ENCODE results near the gene U2SURP.
A peak's percentile ranks its signal among the peaks of the same experiment; 100 is the strongest.
"Not testable (repeated sequence)": the region's sequence is repeated elsewhere in the genome, so short reads cannot be mapped to it uniquely, and the experiment has no call there.

The U2SURP gene

DNA sequence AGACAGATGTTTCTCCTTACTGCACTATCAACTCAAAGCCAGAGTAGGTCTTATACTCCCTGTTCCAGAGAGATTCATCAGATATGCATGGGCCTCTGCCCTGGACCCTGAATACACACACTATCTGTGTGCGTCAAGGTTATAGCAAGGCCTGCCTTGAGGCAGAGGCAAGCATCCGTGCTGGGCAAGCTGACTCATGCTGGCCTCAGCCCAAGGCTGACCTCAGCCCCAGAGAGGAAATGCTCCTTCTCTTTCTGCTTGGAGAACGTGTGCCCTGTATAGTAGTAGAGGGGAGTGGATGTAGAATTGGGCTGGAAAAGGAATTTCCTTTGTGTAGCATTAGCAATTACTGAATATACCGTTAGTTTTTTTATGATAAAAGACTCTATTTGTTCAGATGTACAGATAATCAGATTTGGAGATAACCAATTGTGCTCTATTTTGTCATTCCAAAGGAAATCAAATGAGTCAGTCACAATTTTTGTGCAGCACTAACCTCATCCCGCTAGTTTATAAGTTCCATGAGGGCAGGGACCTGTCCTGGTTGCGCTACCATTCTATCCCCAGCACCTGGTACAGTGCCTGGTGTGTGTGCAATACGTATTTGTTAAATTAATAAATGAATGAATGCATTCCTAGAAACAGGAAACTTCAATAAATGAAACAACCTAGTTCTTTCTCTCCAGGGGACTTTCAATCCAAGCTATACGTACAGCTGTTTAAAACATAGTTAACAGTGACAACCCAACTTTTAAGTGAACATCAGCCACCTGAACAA lies 24.6 kb upstream of the U2SURP start:
- DNase-seq (ENCODE audit: low spot score), result no peak

DNA sequence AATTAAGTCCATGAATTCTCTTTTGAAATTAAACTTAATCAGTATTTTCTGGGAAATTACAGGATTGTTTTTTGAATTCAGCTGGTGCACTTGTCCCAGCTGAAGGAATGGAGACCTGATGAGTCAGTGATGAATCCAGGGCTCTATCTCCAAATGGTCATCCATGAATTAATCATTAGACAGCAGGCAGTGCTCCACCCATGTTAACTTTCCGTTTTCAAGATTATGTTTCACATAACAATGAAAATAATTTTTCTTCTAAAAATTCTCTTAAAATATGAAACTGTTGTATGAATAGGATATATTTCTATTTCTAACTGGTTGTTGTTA lies 24.0 kb upstream of the U2SURP start:
- DNase-seq (ENCODE audit: low spot score), result no peak

DNA sequence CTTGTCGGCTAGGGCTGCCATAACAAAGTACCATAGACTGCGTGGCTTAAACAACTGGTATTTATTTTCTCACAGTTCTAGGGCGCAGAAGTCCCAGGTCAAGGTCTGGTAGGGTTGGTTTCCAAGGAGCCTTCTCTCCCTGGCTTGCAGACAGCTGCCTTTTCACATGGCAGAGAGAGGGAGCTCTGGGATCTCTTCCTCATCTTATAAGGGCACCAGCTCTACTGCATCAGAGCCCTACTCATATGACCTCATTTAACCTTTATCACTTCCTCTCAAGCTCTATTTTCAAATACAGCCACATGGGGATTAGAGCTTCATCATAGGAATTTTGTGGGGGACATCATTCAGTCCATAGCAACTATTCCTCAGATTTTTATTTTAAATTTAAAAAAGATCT lies 20.3 kb upstream of the U2SURP start:
- no peak for DNase-seq (ENCODE audit: low spot score)

DNA sequence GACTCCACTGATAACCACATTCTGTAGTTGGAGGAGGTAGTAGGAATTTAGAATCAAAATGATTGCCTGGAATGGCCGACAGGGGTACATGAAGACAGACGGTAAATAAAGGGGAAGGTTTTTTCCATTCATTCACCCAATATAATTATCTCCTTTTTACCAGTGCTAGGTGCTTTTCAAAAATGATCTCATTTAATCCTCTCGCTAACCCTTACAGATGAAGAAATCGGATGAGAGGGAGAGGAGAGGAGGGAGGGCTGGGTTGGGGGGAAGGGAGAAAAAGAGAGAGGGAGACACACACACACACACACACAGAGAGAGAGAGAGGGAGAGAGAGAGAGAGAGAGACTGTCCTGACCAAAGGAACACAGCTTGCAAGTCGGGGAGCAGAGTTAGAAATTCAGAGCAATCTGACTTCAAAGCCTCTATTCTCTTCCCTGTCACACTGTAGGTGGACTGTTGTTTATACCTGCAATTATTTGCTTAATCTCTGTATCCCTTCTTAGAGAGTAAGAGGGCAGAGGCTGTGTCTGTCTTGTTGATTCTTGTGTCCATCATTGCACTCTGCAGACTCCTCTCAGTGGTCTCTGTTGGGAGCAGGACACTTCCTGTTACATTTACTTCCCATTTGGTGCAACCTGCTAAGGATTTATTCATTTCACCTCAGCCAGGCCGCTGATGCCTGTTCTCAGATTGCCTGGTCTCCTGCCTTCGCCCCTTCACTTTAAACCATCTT lies 19.2 kb upstream of the U2SURP start:
- DNase-seq (ENCODE audit: low spot score), result no peak

DNA sequence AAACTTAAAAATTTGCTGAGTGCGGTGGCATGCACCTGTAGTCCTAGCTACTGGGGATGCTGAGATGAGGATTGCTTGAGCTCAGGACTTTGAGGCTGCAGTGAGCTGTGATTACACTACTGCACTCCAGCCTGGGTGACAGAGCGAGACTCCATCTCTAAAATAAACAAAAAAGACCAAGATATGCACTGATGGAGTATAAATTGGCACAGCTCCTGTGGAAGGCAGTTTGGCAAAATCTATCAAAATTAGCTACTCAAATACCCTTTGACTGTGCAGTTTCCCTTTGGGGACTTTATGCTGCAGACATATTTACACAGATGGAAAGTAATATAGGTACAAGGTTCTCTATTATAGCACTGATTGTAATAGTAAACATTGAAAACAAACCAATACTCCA lies 18.1 kb upstream of the U2SURP start:
- no peak for DNase-seq (ENCODE audit: low spot score)

- DNase-seq (ENCODE audit: low spot score), result no peak
These were observed 17.1 kb upstream of the U2SURP start for GRCh38 chr3:142984255-142984654.

- DNase-seq (ENCODE audit: low spot score), result no peak
These were observed 14.2 kb upstream of the U2SURP start for GRCh38 chr3:142987080-142987700.

GRCh38 chr3:142987707-142988106 lies 13.7 kb upstream of the U2SURP start:
- no peak for DNase-seq (ENCODE audit: low spot score)

GRCh38 chr3:142988221-142988620 lies 13.1 kb upstream of the U2SURP start:
- not testable (repeated sequence) for DNase-seq (ENCODE audit: low spot score)

DNA sequence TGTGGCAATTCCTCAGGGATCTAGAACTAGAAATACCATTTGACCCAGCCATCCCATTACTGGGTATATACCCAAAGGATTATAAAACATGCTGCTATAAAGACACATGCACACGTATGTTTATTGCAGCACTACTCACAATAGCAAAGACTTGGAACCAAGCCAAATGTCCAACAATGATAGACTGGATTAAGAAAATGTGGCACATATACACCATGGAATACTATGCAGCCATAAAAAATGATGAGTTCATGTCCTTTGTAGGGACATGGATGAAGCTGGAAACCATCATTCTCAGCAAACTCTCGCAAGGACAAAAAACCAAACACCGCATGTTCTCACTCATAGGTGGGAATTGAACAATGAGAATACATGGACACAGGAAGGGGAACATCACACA lies 12.5 kb upstream of the U2SURP start:
- DNase-seq (ENCODE audit: low spot score), result not testable (repeated sequence)

DNA sequence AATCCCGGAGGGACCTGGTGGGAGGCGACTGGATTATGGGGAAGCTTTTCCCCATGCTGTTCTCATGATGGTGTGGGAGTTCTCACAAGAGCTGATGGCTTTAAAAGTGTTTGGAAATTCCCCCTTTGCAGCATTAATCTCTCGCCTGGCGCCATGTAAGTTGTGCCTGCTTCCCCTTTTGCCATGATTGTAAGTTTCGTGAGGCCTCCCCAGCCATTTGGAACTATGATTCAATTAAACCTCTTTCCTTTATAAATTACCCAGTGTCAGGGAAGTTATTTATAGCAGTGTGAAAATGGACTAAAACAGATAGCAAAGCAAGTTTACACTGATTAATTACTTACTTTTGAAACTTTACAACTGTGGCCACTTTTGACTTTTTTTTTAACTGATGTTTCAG lies 10.6 kb upstream of the U2SURP start:
- DNase-seq (ENCODE audit: low spot score), result no peak

DNA sequence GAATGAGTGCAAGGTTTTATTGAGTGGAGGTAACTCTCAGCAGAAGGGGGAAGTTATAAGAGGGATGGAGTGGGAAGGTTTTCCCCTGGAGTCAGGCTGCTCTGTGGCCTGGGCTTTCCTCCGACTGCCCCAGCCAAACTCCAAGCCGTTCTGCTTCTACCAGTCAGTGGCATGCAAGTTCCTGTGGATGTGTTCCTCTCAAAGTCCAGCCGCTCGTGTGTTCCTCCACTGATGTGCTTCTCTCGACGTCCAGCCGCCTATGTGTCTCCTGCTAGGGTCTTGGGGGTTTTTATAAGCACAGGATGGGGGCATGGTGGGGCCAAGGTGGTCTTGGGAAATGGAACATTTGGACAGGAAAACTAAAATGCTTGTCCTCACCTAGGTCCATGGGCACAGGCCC lies 9.0 kb upstream of the U2SURP start:
- DNase-seq (ENCODE audit: low spot score), result no peak

DNA sequence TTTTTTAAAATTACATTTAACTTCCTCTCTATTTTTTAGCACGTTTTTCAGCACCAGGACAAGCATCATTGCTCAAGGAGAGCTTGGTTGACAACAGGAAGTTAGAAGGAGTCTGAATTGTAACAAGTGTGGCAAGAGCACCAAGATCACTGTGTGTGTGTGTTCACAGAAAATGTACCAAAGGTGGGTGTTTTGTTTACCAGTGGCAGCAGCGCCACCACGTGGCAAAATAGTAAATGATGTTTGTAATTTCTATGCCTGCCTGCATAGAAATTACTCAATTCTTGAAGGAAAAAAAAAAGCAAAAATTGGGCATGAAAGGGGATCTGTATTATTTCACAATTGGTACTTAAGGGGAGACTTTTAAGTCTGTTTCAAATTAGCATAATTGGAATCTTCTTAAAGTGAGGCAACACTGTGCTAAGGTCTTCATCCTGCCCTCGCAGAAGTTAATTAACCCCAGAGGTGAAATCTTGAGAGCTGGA lies 7.4 kb upstream of the U2SURP start:
- DNase-seq (ENCODE audit: low spot score), result peak; percentile 66

DNA sequence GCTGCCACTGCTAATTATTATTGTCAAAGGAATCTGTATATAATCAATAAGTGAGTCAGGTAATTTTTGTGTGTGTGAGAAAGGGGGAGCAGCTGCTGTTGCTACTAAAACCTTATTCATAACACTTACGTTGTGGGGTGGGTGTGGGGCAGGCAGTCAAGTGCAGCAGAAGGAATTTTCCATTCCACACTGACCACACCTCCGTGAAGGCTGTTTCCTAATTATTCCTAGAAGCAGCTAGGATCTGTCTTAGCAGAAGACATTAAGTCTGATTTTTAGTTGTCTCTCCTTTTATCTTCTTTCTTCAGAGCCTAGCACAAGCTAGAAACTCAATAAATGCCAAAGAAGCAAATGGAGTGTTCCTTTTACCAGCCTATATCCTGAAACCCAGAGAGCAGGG lies 4.0 kb upstream of the U2SURP start:
- DNase-seq (ENCODE audit: low spot score), result no peak

GRCh38 chr3:142998439-142998838 lies 2.9 kb upstream of the U2SURP start:
- no peak for DNase-seq (ENCODE audit: low spot score)

DNA sequence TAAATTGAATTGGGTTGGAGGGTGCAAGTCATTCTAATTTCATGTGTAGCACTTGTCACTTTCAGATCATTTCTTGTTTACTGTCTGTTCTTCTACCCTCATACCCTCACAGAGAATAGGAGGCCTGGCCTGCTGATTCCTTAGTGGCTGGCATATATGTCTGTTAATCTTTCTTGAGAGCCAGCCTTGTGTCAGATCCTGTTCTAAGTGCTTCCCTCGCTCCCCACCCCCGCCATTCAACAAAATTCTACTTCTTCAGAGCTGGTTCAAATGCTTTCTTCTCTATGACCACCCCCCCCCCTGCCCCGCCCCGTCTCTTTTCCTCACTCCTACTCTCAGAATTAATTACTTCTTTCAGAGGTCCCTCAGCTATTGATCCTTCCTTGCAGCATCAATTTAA lies 1.5 kb upstream of the U2SURP start:
- DNase-seq (ENCODE audit: low spot score), result no peak

DNA sequence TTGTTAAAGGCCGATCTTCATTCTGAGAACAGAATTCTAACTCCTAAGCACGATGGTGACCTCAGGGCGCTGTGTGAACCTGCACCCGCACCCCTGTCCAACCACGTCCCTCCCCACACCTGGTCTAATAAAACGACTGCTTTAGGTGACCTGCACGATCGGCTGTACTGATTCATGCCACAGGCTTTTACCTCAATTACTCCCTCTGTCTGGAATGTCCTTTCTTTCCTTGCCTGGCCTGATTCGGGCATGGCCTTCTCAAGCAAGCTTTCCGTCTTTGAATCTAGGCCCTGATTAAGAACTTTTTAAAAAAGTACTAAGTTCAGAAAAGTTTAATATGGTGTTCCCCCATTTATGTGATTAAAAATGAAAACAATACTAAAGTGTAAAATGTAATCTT lies 842 bp upstream of the U2SURP start:
- no peak for DNase-seq (ENCODE audit: low spot score)

- DNase-seq (ENCODE audit: low spot score), result no peak
These were observed 369 bp upstream of the U2SURP start for GRCh38 chr3:143001034-143001368.

DNA sequence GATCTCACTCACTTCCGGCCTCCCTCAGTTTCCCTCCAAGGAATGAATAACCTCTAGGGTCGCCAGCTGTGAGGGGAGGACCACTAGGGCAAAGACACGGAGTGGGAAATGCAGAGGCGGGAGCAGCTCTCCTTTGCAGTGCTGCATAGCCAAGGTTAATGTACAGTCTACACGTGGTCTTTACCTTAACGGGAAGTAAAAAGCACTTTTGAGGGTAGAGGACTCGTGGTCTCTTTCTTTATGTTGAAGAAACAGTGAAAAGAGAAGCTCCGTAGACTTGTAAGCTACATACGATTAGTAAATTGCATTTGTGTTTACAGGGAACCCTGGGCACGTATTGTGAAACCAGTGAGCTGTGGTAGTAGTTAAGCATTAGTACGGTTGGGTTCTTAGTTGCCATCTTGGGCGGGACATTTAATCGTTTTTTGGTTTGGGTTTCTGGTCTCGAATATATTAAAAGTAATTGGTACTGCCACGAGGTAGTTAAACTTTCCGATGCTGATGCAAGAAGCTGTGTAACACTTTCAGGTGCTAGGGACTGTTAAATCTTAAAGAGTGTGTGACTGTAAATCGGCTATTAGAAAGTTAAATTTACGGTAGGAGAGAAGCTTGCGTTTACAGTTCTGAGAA lies 828 bp downstream of the U2SURP start:
- DNase-seq (ENCODE audit: low spot score), result no peak

DNA sequence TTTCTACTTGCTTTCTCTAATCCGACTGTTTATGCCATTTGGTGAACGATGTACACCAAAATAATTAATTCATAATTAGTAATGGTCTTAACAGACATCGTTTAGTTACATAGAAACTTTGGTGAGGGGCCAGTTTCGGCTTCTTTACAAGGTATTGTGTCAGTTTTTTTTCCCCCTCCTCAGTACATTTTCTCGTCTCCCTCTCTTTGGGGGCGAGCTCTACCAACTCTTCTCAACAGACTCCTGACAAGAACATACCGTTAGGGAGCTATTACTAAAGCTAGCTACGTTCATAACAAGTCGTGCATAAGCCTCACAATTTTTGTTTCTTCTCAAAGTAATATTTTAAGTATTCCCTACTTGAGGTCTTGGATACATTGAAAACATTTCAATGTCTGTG lies 1.4 kb downstream of the U2SURP start:
- no peak for DNase-seq (ENCODE audit: low spot score)

DNA sequence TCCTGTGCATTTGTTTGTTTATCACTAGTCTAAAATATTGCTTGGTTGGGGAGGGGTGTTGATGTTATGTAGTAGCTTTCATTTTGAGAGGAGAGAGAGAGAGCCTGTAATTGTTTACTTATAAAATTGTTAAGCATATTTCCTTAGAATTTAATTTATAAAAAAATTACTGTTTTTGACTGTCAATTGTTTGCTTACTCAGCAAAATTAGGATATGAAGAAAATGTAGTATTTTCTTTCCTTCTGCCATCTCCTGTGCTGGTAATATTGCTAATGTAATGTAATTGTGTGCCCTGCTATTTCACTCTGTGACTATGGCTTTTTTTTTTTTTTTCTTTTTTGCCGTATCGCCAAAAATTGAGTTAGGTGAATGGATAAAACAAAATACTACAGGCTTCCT lies 3.5 kb downstream of the U2SURP start:
- DNase-seq (ENCODE audit: low spot score), result no peak

GRCh38 chr3:143010024-143010423 lies 8.7 kb downstream of the U2SURP start:
- no peak for DNase-seq (ENCODE audit: low spot score)

DNA sequence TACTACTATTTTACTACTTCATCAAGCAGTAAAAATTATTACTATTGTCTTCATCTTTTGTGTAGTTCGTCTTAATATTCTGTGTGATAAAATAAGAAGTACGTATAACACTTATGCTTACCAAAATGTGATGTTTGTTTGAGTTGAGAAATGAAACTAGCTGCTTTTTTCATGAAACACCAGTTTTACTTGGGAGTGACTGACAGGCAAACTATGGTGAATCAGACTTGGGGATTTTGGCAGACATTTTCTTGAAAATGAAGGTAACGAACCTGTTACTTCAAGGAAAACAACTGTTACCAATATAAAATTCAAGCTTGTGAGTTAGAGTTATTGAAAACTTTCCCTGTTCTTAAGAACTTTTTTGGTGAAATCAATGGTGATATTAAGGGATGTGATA lies 10.3 kb downstream of the U2SURP start:
- DNase-seq (ENCODE audit: low spot score), result no peak

Measured in HuH-7.5 (cell line).